ENCODE data around the gene FGF12. TPM values are rescaled to one million over a fixed set of nuclear protein-coding genes. Genes with fewer than 3 reads are reported as not detected.

FGF12 gene
- total and polyA plus RNA-seq, 2 of the 13 experiments (the other 11 are each of a cell fraction or from before 2014, with no cell fraction given) = 0.07 TPM; not detected in 1

GRCh38 chr3:192516820-192517219, 210.5 kb downstream of the FGF12 start:
- Histone ChIP-seq H3K79me2 (ENCODE audit: insufficient read depth, low read length) (no peaks in the 10 kb centered on the region), H3K9me3 (ENCODE audit: low read length) (no peaks in the 10 kb centered on the region)

GRCh38 chr3:192515664-192516045, 211.7 kb downstream of the FGF12 start:
- DNase-seq (ENCODE audit: low spot score) (no peak), FAIRE-seq (no peak), ATAC-seq (no peak)
- ChIA-PET CTCF (ENCODE audit: low intra/inter-chr PET ratio, low total read pairs) (no interaction called here), POLR2A (no interaction called here)
- BruUV-seq (replicated peaks) = no TSS peak
- Histone ChIP-seq H3K79me2 (ENCODE audit: insufficient read depth, low read length) (no peaks in the 10 kb centered on the region), H3K4me1 (ENCODE audit: insufficient read depth, low read length) (no peaks in the 10 kb centered on the region), H2AFZ (ENCODE audit: low read length) (no peak overlapping the region), H3K4me3 (replicated peaks in 1 of 3; ENCODE audit: insufficient read depth in 1 of 3, low read depth in 2 of 3, low read length in 3 of 3) (no peak overlapping the region), H3K4me2 (ENCODE audit: low read depth, low read length) (no peak overlapping the region), H3K27me3 (ENCODE audit: control insufficient read depth in 1 of 2, insufficient read depth in 2 of 2, low read length in 2 of 2) (no peaks in the 10 kb centered on the region), H3K9ac (ENCODE audit: insufficient read depth, low read depth, low read length) (no peak overlapping the region), H3K36me3 (replicated peaks in 1 of 2; ENCODE audit: control insufficient read depth in 1 of 2, insufficient read depth in 2 of 2, low read length in 2 of 2) (no peaks in the 10 kb centered on the region), H4K20me1 (ENCODE audit: insufficient read depth, low read length) (no peaks in the 10 kb centered on the region), H3K27ac (ENCODE audit: extremely low read length, insufficient read depth, low read length) (no peak overlapping the region), H3K9me3 (ENCODE audit: low read length) (no peaks in the 10 kb centered on the region)
- intact Hi-C loops (cut with micrococcal nuclease; ENCODE audit: unreplicated experiment) (no loop called here), in situ Hi-C loops (cut with HindIII; ENCODE audit: extremely low pct_ligation_motif_present, low pct_unique_long_range_greater_than_20kb) (no loop called here)
- 40% methylated on average over 10 of the region's 10 CpGs for WGBS (ENCODE audit: low lambda C conversion rate)
- no peak for TF ChIP-seq FOXO4 (CRISPR knock-in tag; conservative IDR thresholded peaks at IDR 0.05)
- TF ChIP-seq, protein P1, sequence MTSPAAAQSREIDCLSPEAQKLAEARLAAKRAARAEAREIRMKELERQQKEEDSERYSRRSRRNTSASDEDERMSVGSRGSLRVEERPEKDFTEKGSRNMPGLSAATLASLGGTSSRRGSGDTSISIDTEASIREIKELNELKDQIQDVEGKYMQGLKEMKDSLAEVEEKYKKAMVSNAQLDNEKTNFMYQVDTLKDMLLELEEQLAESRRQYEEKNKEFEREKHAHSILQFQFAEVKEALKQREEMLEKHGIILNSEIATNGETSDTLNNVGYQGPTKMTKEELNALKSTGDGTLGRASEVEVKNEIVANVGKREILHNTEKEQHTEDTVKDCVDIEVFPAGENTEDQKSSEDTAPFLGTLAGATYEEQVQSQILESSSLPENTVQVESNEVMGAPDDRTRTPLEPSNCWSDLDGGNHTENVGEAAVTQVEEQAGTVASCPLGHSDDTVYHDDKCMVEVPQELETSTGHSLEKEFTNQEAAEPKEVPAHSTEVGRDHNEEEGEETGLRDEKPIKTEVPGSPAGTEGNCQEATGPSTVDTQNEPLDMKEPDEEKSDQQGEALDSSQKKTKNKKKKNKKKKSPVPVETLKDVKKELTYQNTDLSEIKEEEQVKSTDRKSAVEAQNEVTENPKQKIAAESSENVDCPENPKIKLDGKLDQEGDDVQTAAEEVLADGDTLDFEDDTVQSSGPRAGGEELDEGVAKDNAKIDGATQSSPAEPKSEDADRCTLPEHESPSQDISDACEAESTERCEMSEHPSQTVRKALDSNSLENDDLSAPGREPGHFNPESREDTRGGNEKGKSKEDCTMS (CRISPR knock-in tag; conservative IDR thresholded peaks at IDR 0.05) = no peak
- no peak for TF ChIP-seq TRIM24 (CRISPR knock-in tag; IDR thresholded peaks at IDR 0.05)
- TF ChIP-seq ZNF142 (CRISPR knock-in tag; IDR thresholded peaks at IDR 0.05) = no peak
- no peak for TF ChIP-seq HDAC1 (CRISPR knock-in tag; IDR thresholded peaks at IDR 0.05)
- TF ChIP-seq TFDP1 (CRISPR knock-in tag; IDR thresholded peaks at IDR 0.05; ENCODE audit: borderline replicate concordance) = no peak

More at GRCh38 chr3:192516820-192517219, 210.5 kb downstream of the FGF12 start:
- ChIA-PET POLR2A (no interaction called here), CTCF (ENCODE audit: low intra/inter-chr PET ratio, low total read pairs) (no interaction called here)
- Histone ChIP-seq H3K4me1 (ENCODE audit: insufficient read depth, low read length) (no peaks in the 10 kb centered on the region), H4K20me1 (ENCODE audit: insufficient read depth, low read length) (no peaks in the 10 kb centered on the region), H3K9ac (ENCODE audit: insufficient read depth, low read depth, low read length) (no peak overlapping the region), H3K4me2 (ENCODE audit: low read depth, low read length) (no peak overlapping the region), H3K27ac (ENCODE audit: extremely low read length, insufficient read depth, low read length) (no peak overlapping the region), H3K36me3 (replicated peaks in 1 of 2; ENCODE audit: control insufficient read depth in 1 of 2, insufficient read depth in 2 of 2, low read length in 2 of 2) (no peaks in the 10 kb centered on the region), H3K4me3 (replicated peaks in 1 of 3; ENCODE audit: insufficient read depth in 1 of 3, low read depth in 2 of 3, low read length in 3 of 3) (no peak overlapping the region), H3K27me3 (ENCODE audit: control insufficient read depth in 1 of 2, insufficient read depth in 2 of 2, low read length in 2 of 2) (no peaks in the 10 kb centered on the region), H2AFZ (ENCODE audit: low read length) (no peak overlapping the region)
- in situ Hi-C loops (cut with HindIII; ENCODE audit: extremely low pct_ligation_motif_present, low pct_unique_long_range_greater_than_20kb) (no loop called here), intact Hi-C loops (cut with micrococcal nuclease; ENCODE audit: unreplicated experiment) (no loop called here)
- ATAC-seq (no peak), FAIRE-seq (no peak), DNase-seq (ENCODE audit: low spot score) (no peak)
- TF ChIP-seq SALL2 (CRISPR knock-in tag; IDR thresholded peaks at IDR 0.05) (no peak), SUZ12 (IDR thresholded peaks at IDR 0.05; ENCODE audit: low read depth, low read length) (no peak), CBFB (CRISPR knock-in tag; IDR thresholded peaks at IDR 0.05) (no peak)
- BruUV-seq (replicated peaks) = no TSS peak
- 1% methylated on average over 7 of the region's 7 CpGs for WGBS (ENCODE audit: low lambda C conversion rate)

Measured in HepG2 (cell line).